NCI-H1417 treated with DMSO at 0.1 percent for 48 hours (cell line): ENCODE measurements around the gene P2RX1.

ENCODE experiments used
- DNase-seq: peaks from one replicate; lab custom pipeline; 2025; lab: John Stamatoyannopoulos, UW

P2RX1 gene

GRCh38 chr17:3905017-3905520 is 11.2 kb downstream of the P2RX1 start:
- DNase-seq: no peak

GRCh38 chr17:3904501-3904900 is 11.8 kb downstream of the P2RX1 start:
- DNase-seq: no peak

GRCh38 chr17:3903881-3904290 is 12.4 kb downstream of the P2RX1 start:
- DNase-seq: no peak

DNA sequence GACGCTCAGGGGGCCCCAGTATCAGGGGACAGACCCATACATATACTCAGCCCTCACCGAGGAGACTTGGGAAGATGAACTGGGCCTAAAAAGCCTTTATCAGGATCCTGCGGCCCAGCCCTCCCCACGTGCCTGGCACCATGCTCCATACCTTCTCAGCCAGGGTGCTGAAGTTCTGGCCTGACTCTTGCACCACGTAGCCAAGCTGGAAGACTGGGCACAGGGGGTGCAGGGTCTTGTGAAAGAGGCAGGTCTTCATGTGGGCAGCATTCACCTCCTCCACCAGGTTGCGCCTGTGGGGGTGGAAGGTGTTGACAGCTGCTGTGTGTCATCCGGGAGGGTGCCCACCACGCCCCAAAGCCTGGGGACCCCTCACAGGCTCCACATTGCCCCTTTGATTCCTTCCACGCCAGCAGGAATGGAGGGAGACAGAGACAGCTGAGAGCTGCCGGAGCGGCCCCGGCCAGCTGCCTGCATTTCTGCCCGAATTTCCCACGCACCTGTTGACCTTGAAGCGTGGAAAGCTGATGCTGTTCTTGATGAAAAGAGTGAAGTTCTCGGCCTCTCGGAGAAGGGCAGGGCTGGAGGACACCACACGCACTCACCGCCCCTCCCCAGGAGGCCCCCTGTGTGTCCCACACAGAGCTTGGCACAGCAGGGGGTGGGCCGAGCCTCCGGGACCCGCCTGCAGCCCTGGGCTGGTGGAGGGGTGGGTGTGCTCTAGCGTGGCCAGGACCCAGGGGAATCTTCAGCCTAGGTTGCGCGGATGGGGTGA is 13.0 kb downstream of the P2RX1 start:
- DNase-seq: no peak

DNA sequence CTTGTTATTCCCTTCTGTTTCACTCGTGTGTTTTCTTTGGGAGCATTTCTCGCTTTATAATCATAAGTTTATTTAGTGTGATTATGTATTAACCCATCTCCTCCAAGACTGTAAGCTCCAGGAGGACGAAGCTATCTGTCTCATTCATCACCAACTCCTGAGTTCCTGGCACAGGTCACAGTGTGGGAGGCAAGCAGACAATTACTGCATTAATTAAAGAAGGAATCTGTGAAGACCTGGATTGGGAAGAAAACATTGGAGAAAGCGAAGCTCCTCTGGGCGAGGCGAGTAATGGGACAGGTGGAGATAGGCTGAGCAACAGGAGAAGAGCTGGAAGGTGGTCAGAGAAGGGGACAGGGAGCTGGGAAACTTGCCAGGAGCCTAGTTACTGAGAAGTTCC is 15.6 kb downstream of the P2RX1 start:
- DNase-seq: no peak

DNA sequence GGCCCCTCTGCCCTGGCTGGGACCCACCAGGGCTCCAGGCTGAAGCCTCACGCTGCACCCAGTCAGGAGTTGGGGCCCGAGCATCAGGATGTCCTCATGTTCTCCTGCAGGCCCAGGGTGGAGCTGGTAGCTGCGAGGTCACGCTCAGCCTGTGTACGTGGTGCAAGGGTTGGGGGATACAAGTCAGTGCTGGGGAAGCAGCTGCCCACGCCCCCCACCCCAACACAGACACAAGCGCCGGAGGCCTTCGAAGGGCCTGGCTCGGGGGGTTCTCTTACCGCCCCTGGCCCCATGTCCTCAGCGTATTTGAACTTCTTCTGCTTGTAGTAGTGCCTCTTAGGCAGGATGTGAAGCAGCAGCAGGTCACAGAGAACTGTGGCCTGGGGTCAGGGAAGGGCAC is 18.5 kb downstream of the P2RX1 start:
- no peak for DNase-seq

- no peak for DNase-seq
Observed at GRCh38 chr17:3896968-3897235, 19.4 kb downstream of the P2RX1 start.

GRCh38 chr17:3896108-3896967 is 19.9 kb downstream of the P2RX1 start:
- no peak for DNase-seq

DNA sequence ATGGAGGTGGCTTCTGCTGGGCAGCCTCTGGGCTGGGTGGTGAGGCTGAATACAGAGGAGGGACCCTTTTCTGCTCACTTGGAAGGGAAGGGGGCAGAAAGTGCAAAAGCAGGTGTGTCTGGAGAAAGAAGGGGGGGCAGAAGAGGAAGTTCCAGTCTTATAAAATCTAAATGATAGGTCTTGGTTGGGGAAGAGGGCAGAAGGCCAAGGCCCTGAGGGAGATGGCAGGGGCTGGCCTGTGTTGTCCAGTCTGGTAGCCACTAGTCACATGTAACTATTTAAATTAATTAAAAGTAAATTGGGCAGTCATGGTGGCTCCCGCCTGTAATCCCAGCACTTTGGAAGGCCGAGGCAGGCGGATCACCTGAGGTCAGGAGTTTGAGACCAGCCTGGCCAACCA is 20.9 kb downstream of the P2RX1 start:
- DNase-seq: no peak

DNA sequence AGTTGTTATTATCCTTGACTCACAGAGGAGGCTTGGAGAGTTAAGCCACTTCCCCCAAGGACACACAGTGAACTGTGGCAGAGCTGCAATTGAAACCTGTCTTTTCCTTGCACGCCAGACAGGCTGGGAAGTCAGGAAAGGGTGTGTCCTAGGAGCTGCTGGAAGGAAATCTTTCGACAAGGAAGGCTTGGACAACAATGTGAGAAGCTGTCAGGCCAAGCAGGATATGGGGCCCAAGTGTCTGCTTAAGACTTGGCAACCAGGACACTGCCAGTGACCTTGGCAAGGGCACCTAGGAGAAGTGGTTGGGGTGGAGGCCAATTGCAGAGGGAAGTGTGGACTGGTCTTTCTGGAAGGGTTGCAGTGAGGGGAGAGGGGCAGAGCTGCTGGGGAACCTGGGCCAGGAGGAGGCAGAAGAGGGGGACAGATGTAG is 21.3 kb downstream of the P2RX1 start:
- DNase-seq: no peak

DNA sequence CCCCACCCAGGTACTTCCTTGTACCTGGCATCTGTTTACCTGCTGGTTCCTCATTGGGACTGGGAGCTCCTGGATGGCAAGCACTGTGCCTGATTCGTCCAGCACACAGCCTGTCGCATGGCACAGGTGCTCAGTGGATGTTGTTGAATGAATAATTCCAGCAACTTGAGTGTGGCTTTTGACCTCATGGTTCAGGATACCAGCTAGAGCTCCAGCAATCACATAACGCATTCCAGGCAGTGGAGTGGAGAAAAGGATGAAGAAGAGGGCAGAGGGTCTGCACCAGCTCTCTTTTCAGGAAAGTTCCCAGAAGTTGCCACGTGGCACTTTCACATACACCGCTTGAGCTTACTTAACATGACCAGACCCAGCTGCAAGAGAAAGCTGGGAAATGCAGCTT is 22.1 kb downstream of the P2RX1 start:
- DNase-seq: no peak

DNA sequence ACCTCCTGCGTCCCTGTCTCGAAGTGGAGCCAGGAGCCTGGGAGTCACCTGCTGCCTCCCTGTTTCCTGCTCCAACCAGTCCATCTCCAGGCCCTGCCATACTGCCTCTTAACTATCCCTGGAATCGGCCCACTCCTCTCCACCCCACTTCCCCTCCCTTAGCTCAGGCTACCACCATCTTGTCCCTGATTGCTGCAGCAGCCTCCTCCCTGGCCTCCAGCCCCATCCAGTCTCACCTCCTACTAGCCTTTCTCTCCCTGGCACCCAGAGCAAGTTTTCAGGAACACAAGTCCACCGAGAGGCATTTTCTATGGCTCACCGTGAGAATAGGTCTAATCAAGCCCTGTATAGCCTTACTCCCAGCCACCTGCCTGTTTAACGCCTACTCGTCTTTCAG is 22.5 kb downstream of the P2RX1 start:
- no peak for DNase-seq

DNA sequence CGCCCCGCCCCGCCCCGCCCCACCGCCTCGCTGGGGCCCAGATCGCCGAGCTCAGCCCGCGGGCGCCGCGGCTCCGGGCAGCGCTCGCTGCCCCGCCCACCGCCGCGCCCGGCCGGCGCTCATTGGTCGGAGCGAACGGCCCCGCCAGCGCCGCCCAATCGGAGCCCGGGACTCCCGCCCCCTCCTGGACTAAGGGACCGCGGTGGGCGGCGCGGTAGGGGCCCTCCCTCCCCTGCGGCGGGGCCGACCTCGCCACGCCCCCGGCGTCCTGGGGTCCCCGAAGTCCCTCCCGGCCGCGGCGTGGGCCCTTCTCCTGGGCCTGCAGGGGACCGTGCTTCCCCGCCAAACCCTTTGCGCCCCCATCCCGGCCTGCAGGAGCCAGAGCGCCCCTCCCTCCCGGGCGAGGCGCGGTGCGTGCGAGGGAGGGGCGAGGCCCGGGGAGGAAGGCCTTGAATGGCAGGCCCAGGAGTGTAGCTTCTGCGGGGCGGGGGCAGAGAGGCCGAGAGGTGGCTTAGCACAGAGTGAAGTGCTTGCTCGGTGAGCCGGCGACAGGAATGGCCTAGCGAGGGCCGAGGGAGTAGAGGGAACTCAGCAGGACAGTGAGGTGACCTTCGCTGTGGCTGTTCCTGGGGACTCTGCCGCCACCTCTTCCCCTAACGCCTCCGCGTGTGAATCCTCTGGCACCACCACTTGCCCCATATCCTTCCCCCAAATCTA is 23.1 kb downstream of the P2RX1 start, which contains the start of gene CAMKK1:
CAMKK1 (minus strand) TSS at position 51 of the 717 bp plus-strand sequence. CDS start 7,366 bp downstream, outside the sequence.
- peak; percentile 24 for DNase-seq

- DNase-seq: no peak
Observed at GRCh38 chr17:3892095-3892998, 23.9 kb downstream of the P2RX1 start.

DNA sequence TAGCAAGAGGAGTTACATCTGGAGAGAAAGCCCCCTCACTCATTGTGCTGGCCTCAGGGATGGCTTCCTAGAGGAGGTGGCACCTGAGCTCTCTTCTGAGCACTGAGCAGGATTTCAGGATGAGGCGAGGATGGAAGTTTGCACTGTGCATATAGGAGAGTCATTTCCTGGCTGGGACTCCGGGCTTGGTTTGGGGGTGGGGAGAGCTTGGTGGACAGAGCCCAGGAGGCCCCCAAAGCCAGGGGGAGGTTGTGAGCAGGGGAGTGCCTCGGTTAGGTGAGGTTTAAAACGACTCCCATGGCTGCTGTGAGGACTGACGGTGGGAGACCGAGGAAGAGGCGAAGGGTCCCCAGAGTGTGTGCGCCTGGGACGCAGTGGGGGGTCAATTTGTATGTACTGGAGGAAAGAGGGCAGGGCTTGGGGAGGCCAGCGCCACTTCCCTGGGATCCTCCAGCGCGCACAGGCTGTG is 24.6 kb downstream of the P2RX1 start:
- no peak for DNase-seq

DNA sequence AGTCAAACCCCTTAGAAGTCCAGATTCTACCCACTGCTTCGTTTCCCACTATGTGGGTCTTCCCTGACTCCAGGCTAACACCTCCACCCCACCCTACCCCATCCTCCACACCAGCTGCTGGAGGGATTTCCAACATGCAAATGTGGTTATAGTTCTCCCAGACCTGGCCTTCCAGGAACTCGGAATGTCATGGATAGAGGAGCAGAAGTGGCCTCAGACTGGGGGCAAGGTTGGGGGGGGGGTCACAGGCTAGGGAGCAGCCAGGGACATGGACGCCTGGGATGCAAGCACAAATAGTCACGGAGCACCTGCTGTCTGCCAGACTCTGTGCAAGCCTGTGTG is 25.4 kb downstream of the P2RX1 start:
- no peak for DNase-seq

- DNase-seq: no peak
Observed at GRCh38 chr17:3890082-3890877, 26.0 kb downstream of the P2RX1 start.

GRCh38 chr17:3889325-3890012 is 26.8 kb downstream of the P2RX1 start:
- DNase-seq: no peak

DNA sequence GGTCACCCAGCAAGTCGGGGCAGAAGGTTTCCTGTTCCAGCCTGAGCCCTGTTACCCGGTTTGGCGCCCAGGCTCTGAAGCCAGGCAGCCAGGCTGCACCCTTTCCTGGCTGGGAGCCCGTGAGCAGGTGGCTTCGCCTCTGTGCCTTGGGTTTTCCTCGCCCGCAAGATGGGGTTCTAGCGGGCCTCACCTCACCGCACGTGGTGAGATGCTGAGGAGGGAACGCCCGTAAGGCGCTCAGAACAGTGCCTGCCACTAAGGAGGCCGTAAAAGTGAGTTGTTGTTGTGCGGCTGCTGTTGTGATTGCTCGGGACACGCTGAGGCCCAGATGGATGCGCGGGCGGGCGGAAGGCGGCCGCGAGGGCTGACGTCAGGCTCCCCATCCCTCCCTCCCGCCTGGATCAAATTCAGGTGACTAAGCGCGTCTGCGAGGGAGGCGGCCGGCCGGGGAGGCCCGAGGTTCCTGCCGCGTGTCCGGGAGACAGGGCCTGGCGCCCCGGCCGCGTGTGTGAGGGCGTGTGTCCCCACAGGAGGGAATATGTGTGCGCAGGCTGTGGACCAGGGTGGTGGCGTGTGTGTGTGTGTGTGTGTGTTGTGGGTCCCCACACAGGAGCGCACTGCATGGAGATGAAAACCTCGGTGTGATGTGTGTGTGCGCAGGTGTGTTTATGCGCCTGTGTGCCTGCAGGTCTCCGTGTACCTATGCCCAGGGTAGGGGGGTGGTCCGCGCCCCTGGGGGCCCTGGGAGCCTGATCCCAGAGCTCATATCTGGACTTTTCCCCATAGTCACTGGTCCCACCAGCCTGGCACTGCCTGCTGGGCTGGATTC is 27.7 kb downstream of the P2RX1 start:
- DNase-seq: no peak
